Erythroblast (primary cell): Measurements from ENCODE around the gene ELAC2.

Experiments
- GATA1 ChIP-seq: IDR thresholded peaks from 2 replicates; pipeline ENCODE4 v1.6.1; 2011; ENCODE audit warnings: low read depth, mild to moderate bottlenecking, control low read depth, low read length, moderate library complexity
- POLR2A ChIP-seq: IDR thresholded peaks from 2 replicates; pipeline ENCODE4 v1.6.1; 2011; ENCODE audit warnings: mild to moderate bottlenecking, low read length

DNA sequence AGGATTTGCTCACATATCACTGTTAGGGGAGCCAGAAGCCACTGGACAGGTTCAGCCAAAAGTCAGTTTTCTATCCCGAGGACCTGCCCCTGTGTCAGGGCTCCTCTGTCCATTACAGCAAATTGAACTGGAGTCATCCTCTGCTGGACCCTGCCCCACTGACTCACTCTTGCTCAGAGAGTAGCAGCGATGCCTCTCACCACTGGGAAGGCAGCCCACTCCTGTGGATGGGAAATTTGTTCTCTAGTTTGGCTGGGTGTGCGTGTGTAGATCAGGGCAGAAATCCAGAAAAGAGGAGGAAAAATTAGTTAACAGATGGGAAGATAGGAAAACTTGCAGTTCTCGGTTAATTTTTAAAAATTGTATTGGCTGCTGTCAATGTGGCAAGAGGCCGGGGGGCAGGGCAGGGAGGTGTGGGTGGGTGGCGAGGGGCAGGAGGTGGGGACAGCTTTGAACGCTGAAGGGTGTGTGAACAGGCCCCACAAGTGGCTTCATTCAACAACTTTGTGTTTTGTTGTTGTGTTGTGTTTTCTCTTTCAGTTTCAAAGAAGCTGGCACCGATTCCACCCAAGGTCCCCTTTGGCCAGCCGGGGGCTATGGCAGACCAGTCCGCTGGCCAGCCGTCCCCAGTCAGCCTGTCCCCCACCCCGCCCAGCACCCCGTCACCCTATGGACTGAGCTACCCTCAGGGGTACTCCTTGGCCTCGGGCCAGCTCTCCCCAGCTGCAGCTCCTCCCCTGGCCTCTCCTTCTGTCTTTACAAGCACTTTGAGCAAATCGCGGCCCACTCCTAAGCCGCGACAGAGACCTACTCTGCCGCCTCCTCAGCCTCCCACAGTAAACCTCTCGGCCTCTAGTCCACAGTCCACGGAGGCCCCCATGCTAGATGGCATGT is 33.6 kb downstream of the ELAC2 start:
- TF ChIP-seq POLR2A, result no peak
- no peak for TF ChIP-seq GATA1
